Body of pancreas (tissue), 4 donors: ENCODE measurements around the gene GTF2F1. TPM values are rescaled to one million over a fixed set of nuclear protein-coding genes. Genes with fewer than 3 reads are reported as not detected.

Experiments used
- ATAC-seq: fragments of 150-250 bp; one replicate; pipeline ENCODE4 v1.9.1; 2016
- DNase-seq, 4 donors: peaks; one replicate each; pipeline ENCODE4 v3.0.0-alpha.2; 2019
- H3K27ac ChIP-seq, 4 donors: fragments of 200-600 bp; sonication (generic); 1 replicate in 3 of 4; 2 replicates in 1 of 4; pipeline versions ENCODE4 v1.5.1 to v1.6.1; 2016 to 2019; ENCODE audit warnings: mild to moderate bottlenecking in 1 of 4, mixed read lengths in 1 of 4, moderate library complexity in 1 of 4
- H3K27me3 ChIP-seq, 2 donors: fragments of 200-600 bp; sonication (generic); one replicate each; pipeline ENCODE4 v1.6.0; 2016; ENCODE audit warnings: mild to moderate bottlenecking in 1 of 2
- H3K36me3 ChIP-seq, 2 donors: fragments of 200-600 bp; sonication (generic); replicated peaks in 1 of 2; 2 replicates each; pipeline ENCODE4 v1.5.1; 2016; ENCODE audit warnings: low read depth in 2 of 2; ENCODE audit not compliant: insufficient read depth in 1 of 2
- H3K4me1 ChIP-seq: fragments of 200-600 bp; sonication (generic); one replicate; pipeline ENCODE4 v1.6.0; 2016
- H3K4me3 ChIP-seq, 2 donors: fragments of 200-600 bp; sonication (generic); 1 replicate in 1 of 2; 2 replicates in 1 of 2; pipeline ENCODE4 v1.5.1; 2016 to 2019
- H3K9me3 ChIP-seq, 3 donors: fragments of 200-600 bp; sonication (generic); 1 replicate in 2 of 3; 2 replicates in 1 of 3; pipeline ENCODE4 v1.5.1; 2016
- POLR2A ChIP-seq, 3 donors: fragments of 450-650 bp; IDR thresholded peaks; one replicate each; pipeline ENCODE4 v1.6.1; 2016; ENCODE audit warnings: antibody characterized with exemption in 3 of 3, mild to moderate bottlenecking in 2 of 3
- WGBS, 2 donors: methylation state at CpG; one replicate each; pipeline ENCODE4 v1.1.5; 2017; 5-methylcytosine and 5-hydroxymethylcytosine counted together
- intact Hi-C: fragments of 100-400 bp; cut with DNase I; formaldehyde crosslinking; loops from one replicate; pipeline ENCODE4 v1.15.1; 2023
- total RNA-seq, 2 donors: library from RNA; depleted of rRNA; stranded (reverse); fragments of >200 nt; gene quantifications; one replicate each; pipeline ENCODE4 v1.1.0, GENCODE V29; 2016
- TF ChIP-seq, protein P1 (sequence below), 7 experiments: fragments of 450-650 bp in 4 of 7; fragments of 200-600 bp in 3 of 7; sonication (generic) in 3 of 7; IDR thresholded peaks; one replicate each; pipeline ENCODE4 v1.5.1; 2016 to 2019; ENCODE audit warnings: antibody characterized with exemption in 7 of 7

Gene GTF2F1
- total RNA-seq, 2 donors from 2014 or later: 37.4 to 51.1 TPM

DNA sequence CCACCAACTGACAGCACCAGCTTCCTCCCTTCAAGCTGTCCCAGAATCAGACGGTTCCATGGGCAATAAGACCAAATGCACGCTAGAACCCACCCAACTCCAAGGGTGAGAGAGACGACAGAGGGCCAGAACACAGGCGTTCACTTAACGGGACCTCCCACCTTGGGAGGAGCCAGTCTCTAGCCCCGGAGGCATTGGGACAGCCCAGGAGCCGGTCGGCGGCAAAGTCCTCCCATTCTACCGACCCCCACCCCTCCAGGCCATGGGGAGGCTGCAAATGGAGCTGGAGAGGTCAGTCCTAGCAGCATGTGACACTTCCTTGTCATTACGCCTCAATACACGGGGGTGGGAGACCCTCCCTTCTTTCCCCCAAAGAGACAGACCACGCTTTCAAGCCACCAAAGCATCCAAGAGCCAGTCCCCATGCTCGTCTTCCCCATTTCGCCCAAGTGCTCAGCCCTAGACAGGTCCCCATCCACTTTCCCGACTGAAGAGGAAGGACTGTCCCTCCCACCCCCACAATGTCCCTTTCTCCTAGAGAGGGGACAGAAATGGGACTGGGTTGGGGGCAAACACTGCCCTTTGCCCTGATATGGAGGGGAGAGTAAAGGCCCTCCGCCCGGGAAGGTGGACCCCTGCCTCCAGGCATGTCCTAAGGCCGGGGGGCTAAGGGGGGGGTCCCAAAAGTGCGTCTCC lies 30.7 kb upstream of the GTF2F1 start:
- intact Hi-C loops: no loop called here

DNA sequence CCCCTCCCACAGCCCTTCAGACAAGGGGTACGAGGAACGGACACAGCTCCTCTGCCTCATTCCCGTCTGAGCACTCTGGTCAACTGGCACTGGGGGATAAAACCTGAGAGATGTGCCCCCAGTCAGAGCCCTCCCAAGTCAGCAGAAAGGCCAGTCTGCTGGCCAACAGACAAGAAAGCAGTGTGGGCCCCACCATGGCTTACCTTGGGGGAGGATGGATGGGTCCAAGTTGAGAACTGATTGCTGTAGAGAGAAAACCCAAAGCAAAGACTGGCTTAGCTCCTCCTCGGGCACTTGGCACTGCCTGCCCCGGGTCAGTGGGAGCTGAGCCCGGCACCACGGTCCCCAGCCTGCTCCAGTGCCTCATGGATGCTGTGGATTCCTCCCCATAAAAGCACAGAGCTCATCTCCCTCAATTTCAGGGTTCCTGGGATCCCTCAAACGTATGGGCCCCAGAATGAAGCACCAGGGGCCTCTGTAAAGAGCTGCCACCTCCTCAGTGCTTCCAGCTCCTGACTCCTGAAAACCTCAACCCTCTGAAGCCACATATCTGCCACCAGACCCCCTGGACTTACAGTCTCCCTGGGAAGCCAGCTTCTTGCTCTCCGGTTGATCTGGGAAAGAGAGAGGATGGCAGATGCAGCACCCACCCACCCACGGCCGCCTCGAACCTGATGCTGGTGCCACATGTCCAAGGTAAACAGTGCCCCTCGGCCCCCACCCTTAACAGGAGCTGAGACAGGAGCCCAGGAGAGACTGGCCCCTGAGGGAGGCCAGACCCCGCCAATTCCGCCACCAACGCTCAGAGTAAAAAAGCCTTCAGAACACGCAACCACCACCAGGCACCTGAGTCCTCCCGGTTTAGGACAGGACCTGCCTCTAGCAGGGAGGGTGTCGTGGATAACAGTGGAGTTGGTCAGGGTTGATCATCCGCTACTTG lies 28.4 kb upstream of the GTF2F1 start:
- Histone ChIP-seq H3K36me3 (peaks cover 16 to 27% of the 10 kb centered on the region in 2 donors), H3K27ac (no peak overlapping the region), H3K4me3 (no peak overlapping the region), H3K9me3 (no peaks in the 10 kb centered on the region), H3K27me3 (no peaks in the 10 kb centered on the region), H3K4me1 (peaks cover 19% of the 10 kb centered on the region)
- WGBS, 2 donors: 69 to 79% methylated on average over 13 to 20 of the region's 20 CpGs
- ATAC-seq (no peak), DNase-seq (no peak)
- TF ChIP-seq, protein P1, sequence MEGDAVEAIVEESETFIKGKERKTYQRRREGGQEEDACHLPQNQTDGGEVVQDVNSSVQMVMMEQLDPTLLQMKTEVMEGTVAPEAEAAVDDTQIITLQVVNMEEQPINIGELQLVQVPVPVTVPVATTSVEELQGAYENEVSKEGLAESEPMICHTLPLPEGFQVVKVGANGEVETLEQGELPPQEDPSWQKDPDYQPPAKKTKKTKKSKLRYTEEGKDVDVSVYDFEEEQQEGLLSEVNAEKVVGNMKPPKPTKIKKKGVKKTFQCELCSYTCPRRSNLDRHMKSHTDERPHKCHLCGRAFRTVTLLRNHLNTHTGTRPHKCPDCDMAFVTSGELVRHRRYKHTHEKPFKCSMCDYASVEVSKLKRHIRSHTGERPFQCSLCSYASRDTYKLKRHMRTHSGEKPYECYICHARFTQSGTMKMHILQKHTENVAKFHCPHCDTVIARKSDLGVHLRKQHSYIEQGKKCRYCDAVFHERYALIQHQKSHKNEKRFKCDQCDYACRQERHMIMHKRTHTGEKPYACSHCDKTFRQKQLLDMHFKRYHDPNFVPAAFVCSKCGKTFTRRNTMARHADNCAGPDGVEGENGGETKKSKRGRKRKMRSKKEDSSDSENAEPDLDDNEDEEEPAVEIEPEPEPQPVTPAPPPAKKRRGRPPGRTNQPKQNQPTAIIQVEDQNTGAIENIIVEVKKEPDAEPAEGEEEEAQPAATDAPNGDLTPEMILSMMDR (IDR thresholded peaks at IDR 0.05): no peak
- TF ChIP-seq POLR2A (IDR thresholded peaks at IDR 0.05): no peak
- intact Hi-C loops: no loop called here

More for the DNA sequence above, 30.7 kb upstream of the GTF2F1 start:
- H3K36me3 ChIP-seq: peaks cover 1 to 6% of the 10 kb centered on the region in 2 donors
- H3K4me1 ChIP-seq: peaks cover 19% of the 10 kb centered on the region
- H3K27me3 ChIP-seq: no peaks in the 10 kb centered on the region
- peak overlapping the region in 3 of 4 donors; percentile 53 to 68 (median 58) for H3K27ac ChIP-seq
- no peaks in the 10 kb centered on the region for H3K9me3 ChIP-seq
- H3K4me3 ChIP-seq: peak overlapping the region; percentile 42 to 72
- TF ChIP-seq POLR2A (IDR thresholded peaks at IDR 0.05): no peak
- TF ChIP-seq, protein P1 (IDR thresholded peaks at IDR 0.05): no peak
- no peak for ATAC-seq
- WGBS, 2 donors: 1 to 2% methylated on average over 15 to 19 of the region's 20 CpGs
- DNase-seq: peak in 2 of 4 donors; percentile 32 to 34

DNA sequence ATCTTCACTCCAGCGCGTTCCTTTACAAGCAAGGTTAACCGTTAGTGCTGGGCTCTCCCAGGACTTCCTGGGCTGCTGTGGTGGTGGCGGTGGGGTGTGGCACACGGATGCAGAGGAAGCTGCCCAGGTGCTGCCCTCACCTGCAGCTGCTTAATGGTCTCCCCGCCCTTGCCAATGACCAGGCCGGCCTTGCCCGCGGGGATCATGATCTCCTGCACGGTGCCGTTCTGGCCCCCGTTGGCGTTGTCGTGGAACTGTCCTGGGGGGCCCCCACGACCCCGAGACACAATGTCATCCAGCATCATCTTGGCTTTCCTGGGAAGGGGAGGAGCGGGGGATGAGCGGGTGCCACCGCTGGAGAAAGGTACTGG lies 25.6 kb upstream of the GTF2F1 start:
- no peak overlapping the region for H3K27ac ChIP-seq
- TF ChIP-seq POLR2A (IDR thresholded peaks at IDR 0.05): no peak
- TF ChIP-seq, protein P1 (IDR thresholded peaks at IDR 0.05): no peak
- peaks cover 33 to 42% of the 10 kb centered on the region in 2 donors for H3K36me3 ChIP-seq
- no peaks in the 10 kb centered on the region for H3K9me3 ChIP-seq
- H3K4me3 ChIP-seq: no peak overlapping the region
- DNase-seq (no peak), ATAC-seq (no peak)
- WGBS, 2 donors: 91 to 96% methylated on average over 5 to 15 of the region's 19 CpGs
- peaks cover 13% of the 10 kb centered on the region for H3K4me1 ChIP-seq
- intact Hi-C loops: no loop called here
- H3K27me3 ChIP-seq: no peaks in the 10 kb centered on the region

DNA sequence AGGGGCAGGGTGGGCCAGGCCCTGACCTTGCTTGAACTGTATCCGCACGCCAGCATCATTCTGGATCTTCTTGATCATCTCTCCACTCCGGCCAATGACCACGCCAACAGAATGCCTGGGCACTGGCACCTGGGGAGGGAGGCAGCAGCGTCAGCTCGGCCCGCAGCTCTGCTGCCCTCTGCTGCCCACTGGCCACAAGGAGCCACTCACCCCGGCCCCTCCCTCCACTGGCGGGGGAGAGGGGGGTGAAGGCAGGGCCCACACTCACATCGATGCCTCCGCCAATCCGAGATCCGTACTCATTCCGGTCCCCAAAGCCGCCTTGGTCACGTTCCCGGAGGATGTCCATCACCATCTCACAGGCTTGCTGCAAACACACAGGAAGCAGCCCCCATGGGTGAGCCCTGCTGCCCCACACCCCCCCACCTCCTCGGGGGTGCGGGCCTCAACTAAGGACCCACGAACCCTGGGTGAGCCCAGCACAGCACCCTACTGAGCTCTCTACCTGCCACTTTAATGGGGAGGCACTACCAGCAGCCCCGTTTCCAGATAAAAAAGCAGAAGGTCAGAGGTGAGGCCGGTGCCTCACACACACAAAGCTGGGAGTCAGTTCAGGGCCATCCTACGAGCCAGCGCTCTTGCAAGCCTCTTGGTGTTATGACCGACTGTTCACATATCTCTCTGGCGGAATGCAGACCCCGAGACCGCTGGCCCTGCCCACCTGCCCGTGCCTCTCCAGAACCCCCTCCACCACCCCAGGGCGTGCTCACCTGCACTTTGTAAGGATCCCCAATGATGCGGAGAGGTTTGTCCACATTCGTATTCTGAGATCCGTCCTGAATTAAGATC lies 25.0 kb upstream of the GTF2F1 start:
- H3K4me3 ChIP-seq: no peak overlapping the region
- peak; percentile 41 for ATAC-seq
- intact Hi-C loops: no loop called here
- H3K27me3 ChIP-seq: no peaks in the 10 kb centered on the region
- TF ChIP-seq POLR2A (IDR thresholded peaks at IDR 0.05): no peak
- TF ChIP-seq, protein P1 (IDR thresholded peaks at IDR 0.05): peak in 6 of 7 experiments; percentile 11 to 42 (median 25)
- 64 to 76% methylated on average over 12 to 28 of the region's 33 CpGs for WGBS, 2 donors
- H3K4me1 ChIP-seq: peaks cover 7% of the 10 kb centered on the region
- no peak overlapping the region for H3K27ac ChIP-seq
- H3K36me3 ChIP-seq: peaks cover 33 to 42% of the 10 kb centered on the region in 2 donors
- peak in 3 of 4 donors; percentile 31 to 45 (median 41) for DNase-seq
- H3K9me3 ChIP-seq: no peaks in the 10 kb centered on the region
